HCT116 (cell line): ENCODE results near the gene TSSK6. TPM values are rescaled to one million over a fixed set of nuclear protein-coding genes. Genes with fewer than 3 reads are reported as not detected.

ENCODE experiments used
- ATAC-seq: fragments of 200-7000 bp; cut with Tn5 transposase; 2 replicates; pipeline ENCODE4 v1.9.1; 2020; ENCODE audit warnings: mild to moderate bottlenecking, moderate library complexity
- BruUV-seq: library from RNA; stranded (reverse); fragments of 400-500 nt; replicated peaks from 2 replicates; lab custom pipeline; 2021; lab: Mats Ljungman, UMichigan
- CTCF ChIA-PET: fragments of 300-600 bp; sonication (Branson Sonifier 250); formaldehyde crosslinking; loops from one replicate; lab custom pipeline; 2021; ENCODE audit warnings: antibody characterized with exemption; lab: Charles Lee
- POLR2A ChIA-PET: fragments of 300-600, 350-600 bp; sonication (Branson Sonifier 250); formaldehyde crosslinking; loops from one replicate; lab custom pipeline; 2021; ENCODE audit warnings: antibody characterized with exemption; lab: Charles Lee
- RAD21 ChIA-PET, 2 experiments: fragments of 300-600 bp; sonication (Branson Sonifier 250); formaldehyde crosslinking; loops; one replicate each; lab custom pipeline; 2023; ENCODE audit warnings: low total read pairs in 2 of 2; ENCODE audit not compliant: uncharacterized antibody in 2 of 2, unreplicated experiment in 2 of 2, low non-redundant PET in 1 of 2; lab: Charles Lee
- DNase-seq: peaks from one replicate; pipeline ENCODE4 v3.0.0-alpha.2; 2010; ENCODE audit warnings: low read depth, low spot score
- H2AFZ ChIP-seq: fragments of 200-600 bp; shearing (Covaris generic), sonication (generic); 2 replicates; pipeline ENCODE4 v1.6.1; 2017; ENCODE audit warnings: low read depth, mixed run types, mixed read lengths, antibody characterized with exemption, low read length; ENCODE audit not compliant: poor library complexity, severe bottlenecking
- H3K27ac ChIP-seq: 2 replicates; pipeline ENCODE4 v1.5.1; 2012; ENCODE audit warnings: low read depth, low read length
- H3K27me3 ChIP-seq: fragments of 200-600 bp; sonication (generic); 2 replicates; pipeline ENCODE4 v1.6.1; 2016; ENCODE audit warnings: mixed run types, low read length, mixed read lengths; ENCODE audit not compliant: insufficient read depth
- H3K36me3 ChIP-seq, 2 experiments: fragments of 200-500 bp in 1 of 2; fragments of 200-600 bp in 1 of 2; sonication (Bioruptor generic) in 1 of 2; sonication (generic) in 1 of 2; 2 replicates each; pipeline versions ENCODE4 v1.5.1 to v1.6.1; 2014 to 2016; ENCODE audit warnings: low read length in 2 of 2, inconsistent platforms in 1 of 2, mixed read lengths in 1 of 2, mixed run types in 1 of 2; ENCODE audit not compliant: insufficient read depth in 2 of 2, control insufficient read depth in 1 of 2
- H3K4me1 ChIP-seq, 2 experiments: fragments of 200-600 bp in 1 of 2; sonication (generic) in 1 of 2; 2 replicates each; pipeline versions ENCODE4 v1.5.1 to v1.6.1; 2012 to 2017; ENCODE audit warnings: low read length in 2 of 2, inconsistent platforms in 1 of 2, mild to moderate bottlenecking in 1 of 2, mixed read lengths in 1 of 2, mixed run types in 1 of 2, moderate library complexity in 1 of 2; ENCODE audit not compliant: insufficient read depth in 2 of 2, control insufficient read depth in 1 of 2
- H3K4me2 ChIP-seq: fragments of 200-600 bp; sonication (generic); 2 replicates; pipeline ENCODE4 v1.6.1; 2017; ENCODE audit warnings: mixed run types, low read length, mixed read lengths
- H3K4me3 ChIP-seq, 2 experiments: fragments of 200-600 bp in 1 of 2; sonication (generic) in 1 of 2; replicated peaks in 1 of 2; 2 replicates each; pipeline ENCODE4 v1.5.1; 2011 to 2016; ENCODE audit warnings: low read length in 2 of 2, control low read depth in 1 of 2, low read depth in 1 of 2, mild to moderate bottlenecking in 1 of 2, mixed read lengths in 1 of 2, mixed run types in 1 of 2
- H3K79me2 ChIP-seq: fragments of 200-600 bp; sonication (generic); 2 replicates; pipeline ENCODE4 v1.6.1; 2017; ENCODE audit warnings: mild to moderate bottlenecking, mixed run types, low read length, moderate library complexity, mixed read lengths; ENCODE audit not compliant: insufficient read depth
- H3K9ac ChIP-seq: fragments of 200-600 bp; sonication (generic); 2 replicates; pipeline ENCODE4 v1.6.1; 2016; ENCODE audit warnings: low read length, mixed read lengths
- H3K9me2 ChIP-seq: fragments of 200-600 bp; sonication (generic), shearing (Covaris generic); 2 replicates; pipeline ENCODE4 v1.6.1; 2017; ENCODE audit warnings: mixed run types, mild to moderate bottlenecking, moderate library complexity; ENCODE audit not compliant: insufficient read depth
- H3K9me3 ChIP-seq, 2 experiments: fragments of 200-500 bp in 1 of 2; fragments of 200-600 bp in 1 of 2; sonication (Bioruptor generic) in 1 of 2; sonication (generic) in 1 of 2; 2 replicates each; pipeline ENCODE4 v1.6.1; 2014 to 2017; ENCODE audit warnings: low read length in 2 of 2, mixed read lengths in 2 of 2, inconsistent platforms in 1 of 2, low read depth in 1 of 2, mild to moderate bottlenecking in 1 of 2, mixed run types in 1 of 2, moderate library complexity in 1 of 2; ENCODE audit not compliant: control insufficient read depth in 1 of 2, insufficient read depth in 1 of 2
- H4K20me1 ChIP-seq: fragments of 200-600 bp; sonication (generic), shearing (Covaris generic); 2 replicates; pipeline ENCODE4 v1.6.1; 2017; ENCODE audit warnings: mixed run types, mild to moderate bottlenecking, moderate library complexity; ENCODE audit not compliant: insufficient read depth
- ATF3 ChIP-seq: IDR thresholded peaks from 2 replicates; pipeline ENCODE4 v1.6.1; 2012
- CBX3 ChIP-seq: IDR thresholded peaks from 2 replicates; pipeline ENCODE4 v1.6.1; 2012; ENCODE audit warnings: low read depth
- CEBPB ChIP-seq: IDR thresholded peaks from 2 replicates; pipeline ENCODE4 v1.6.1; 2012; ENCODE audit warnings: low read depth
- CTCF ChIP-seq, 3 experiments: fragments of 200-600 bp in 1 of 3; sonication (generic) in 1 of 3; IDR thresholded peaks in 2 of 3; conservative IDR thresholded peaks in 1 of 3; 2 replicates each; pipeline ENCODE4 v1.5.1; 2012 to 2017; ENCODE audit warnings: low read depth in 2 of 3, low read length in 2 of 3, antibody characterized with exemption in 1 of 3, borderline replicate concordance in 1 of 3, control low read depth in 1 of 3, mild to moderate bottlenecking in 1 of 3, mixed read lengths in 1 of 3, mixed run types in 1 of 3, moderate library complexity in 1 of 3; ENCODE audit not compliant: insufficient read depth in 1 of 3
- EGR1 ChIP-seq: IDR thresholded peaks from 2 replicates; pipeline ENCODE4 v1.6.1; 2012; ENCODE audit warnings: low read depth
- ELF1 ChIP-seq: IDR thresholded peaks from 2 replicates; pipeline ENCODE4 v1.6.1; 2012; ENCODE audit warnings: low read depth, borderline replicate concordance
- EZH2 ChIP-seq: fragments of 200-600 bp; sonication (generic); IDR thresholded peaks from 2 replicates; pipeline ENCODE4 v1.6.1; 2017; ENCODE audit warnings: antibody characterized with exemption, mixed run types
- EZH2phosphoT487 ChIP-seq: fragments of 200-600 bp; IDR thresholded peaks from 2 replicates; pipeline ENCODE4 v1.6.1; 2018; ENCODE audit warnings: antibody characterized with exemption, borderline replicate concordance
- FOSL1 ChIP-seq: IDR thresholded peaks from 2 replicates; pipeline ENCODE4 v1.6.1; 2012; ENCODE audit warnings: low read depth
- MAX ChIP-seq: IDR thresholded peaks from 2 replicates; pipeline ENCODE4 v1.6.1; 2012
- POLR2A ChIP-seq: IDR thresholded peaks from 2 replicates; pipeline ENCODE4 v1.7.0; 2011; ENCODE audit warnings: borderline replicate concordance; ENCODE audit not compliant: insufficient read depth, insufficient read length; ENCODE audit errors: extremely low read depth
- REST ChIP-seq: IDR thresholded peaks from 2 replicates; pipeline ENCODE4 v1.6.1; 2012; ENCODE audit warnings: low read depth
- SIN3A ChIP-seq: IDR thresholded peaks from 2 replicates; pipeline ENCODE4 v1.6.1; 2012; ENCODE audit warnings: low read depth
- SP1 ChIP-seq: IDR thresholded peaks from 2 replicates; pipeline ENCODE4 v1.6.1; 2012; ENCODE audit warnings: low read depth
- TCF7L2 ChIP-seq: IDR thresholded peaks from 2 replicates; pipeline ENCODE4 v1.7.0; 2011; ENCODE audit warnings: borderline replicate concordance, inconsistent platforms; ENCODE audit not compliant: insufficient read depth, insufficient read length; ENCODE audit errors: extremely low read depth
- ZBTB33 ChIP-seq: IDR thresholded peaks from 2 replicates; pipeline ENCODE4 v1.6.1; 2011; ENCODE audit warnings: mild to moderate bottlenecking, low read length, moderate library complexity; ENCODE audit not compliant: insufficient replicate concordance; ENCODE audit errors: extremely low read depth
- ZFX ChIP-seq: fragments of 450-650 bp; IDR thresholded peaks from 2 replicates; pipeline ENCODE4 v1.6.1; 2017
- ZNF274 ChIP-seq: fragments of 200-500 bp; sonication (Bioruptor generic); IDR thresholded peaks from 2 replicates; pipeline ENCODE4 v1.6.1; 2014; ENCODE audit warnings: mild to moderate bottlenecking, low read depth, low read length, inconsistent platforms
- intact Hi-C: fragments of 100-400 bp; cut with micrococcal nuclease; formaldehyde crosslinking; loops from 2 replicates; pipeline ENCODE4 v1.10.0; 2022
- total RNA-seq: library from RNA; stranded (reverse); gene quantifications from one replicate; pipeline ENCODE4 v1.2.1, GENCODE V29; 2021; ENCODE audit not compliant: unreplicated experiment

TSSK6 gene
- total RNA-seq, 1 experiment from 2014 or later: 4.1 TPM

- H3K9ac ChIP-seq: no peak overlapping the region
- H3K4me2 ChIP-seq: no peak overlapping the region
- H3K27ac ChIP-seq: no peak overlapping the region; the same call in 1 of the 2 replicates
- DNase-seq (no peak), ATAC-seq (no peak)
- ChIA-PET CTCF (interaction anchor here (2.8 kb wide), 1 partner anchor 14 kb away, joined by 52 read pairs; no protein-coding TSS in a partner anchor), POLR2A (no interaction called here), RAD21 (no interaction called here)
- H3K4me1 ChIP-seq: peaks cover 12 to 34% of the 10 kb centered on the region in 2 experiments
- no peaks in the 10 kb centered on the region for H3K9me3 ChIP-seq
- no peaks in the 10 kb centered on the region for H4K20me1 ChIP-seq
- H2AFZ ChIP-seq: no peak overlapping the region
- no peaks in the 10 kb centered on the region for H3K36me3 ChIP-seq
- no peaks in the 10 kb centered on the region for H3K79me2 ChIP-seq
- intact Hi-C loops: loop anchor here (10.0 kb wide), 1 partner anchor 235 kb away; no protein-coding TSS in a partner anchor
- no peaks in the 10 kb centered on the region for H3K27me3 ChIP-seq
- TF ChIP-seq SP1 (no peak), ZFX (no peak), MAX (no peak), ELF1 (no peak), ZNF274 (no peak), EZH2phosphoT487 (no peak), CEBPB (no peak), POLR2A (no peak), CTCF (IDR thresholded peaks at IDR 0.05 in 2 of 3, conservative IDR thresholded peaks at IDR 0.05 in 1 of 3; ENCODE audit: borderline replicate concordance in 1 of 3, insufficient read depth in 1 of 3, low read depth in 2 of 3, low read length in 2 of 3) (no peak), ATF3 (no peak), SIN3A (no peak), TCF7L2 (no peak), FOSL1 (no peak), EGR1 (no peak), ZBTB33 (no peak), CBX3 (no peak), REST (no peak), EZH2 (no peak)
- BruUV-seq: no TSS peak
- H3K9me2 ChIP-seq: no peaks in the 10 kb centered on the region
- no peak overlapping the region for H3K4me3 ChIP-seq
Observed at GRCh38 chr19:19539698-19540063, 24.3 kb upstream of the TSSK6 start.
